ENCODE data around the gene TBC1D30.
"Not testable (repeated sequence)": the region's sequence is repeated elsewhere in the genome, so short reads cannot be mapped to it uniquely, and the experiment has no call there.

TBC1D30 gene

GRCh38 chr12:64824500-64825142 lies at the start of gene TBC1D30:
TBC1D30 (plus strand) TSS chr12:64824647; CDS start chr12:64824880, 233 bp downstream.
- DNase-seq: peak in 1 of 2 donors; percentile 62

- DNase-seq: not testable (repeated sequence)
These were observed 49.2 kb upstream of the TBC1D30 start for GRCh38 chr12:64775147-64775736.

GRCh38 chr12:64779354-64779974 lies 45.0 kb upstream of the TBC1D30 start:
- DNase-seq: no peak

- DNase-seq: no peak
These were observed 44.3 kb upstream of the TBC1D30 start for GRCh38 chr12:64780132-64780530.

GRCh38 chr12:64780531-64781279 lies 43.7 kb upstream of the TBC1D30 start:
- DNase-seq: no peak

- no peak for DNase-seq
These were observed 42.9 kb upstream of the TBC1D30 start for GRCh38 chr12:64781280-64782190.

GRCh38 chr12:64782191-64782876 lies 42.1 kb upstream of the TBC1D30 start:
- DNase-seq: no peak

- DNase-seq: no peak
These were observed 38.6 kb upstream of the TBC1D30 start for GRCh38 chr12:64785838-64786237.

GRCh38 chr12:64790166-64790565 lies 34.3 kb upstream of the TBC1D30 start:
- DNase-seq: no peak

GRCh38 chr12:64791036-64791435 lies 33.4 kb upstream of the TBC1D30 start:
- DNase-seq: no peak

- no peak for DNase-seq
These were observed 32.3 kb upstream of the TBC1D30 start for GRCh38 chr12:64792128-64792527.

- no peak for DNase-seq
These were observed 30.8 kb upstream of the TBC1D30 start for GRCh38 chr12:64793610-64794009.

- DNase-seq: no peak
These were observed 30.1 kb upstream of the TBC1D30 start for GRCh38 chr12:64794305-64794704.

- DNase-seq: peak in 1 of 2 donors; percentile 75
These were observed 28.1 kb upstream of the TBC1D30 start for GRCh38 chr12:64796205-64796845.

- DNase-seq: no peak
These were observed 27.3 kb upstream of the TBC1D30 start for GRCh38 chr12:64797156-64797555.

GRCh38 chr12:64798165-64798564 lies 26.3 kb upstream of the TBC1D30 start:
- no peak for DNase-seq

GRCh38 chr12:64800640-64801039 lies 23.8 kb upstream of the TBC1D30 start:
- no peak for DNase-seq

- no peak for DNase-seq
These were observed 23.1 kb upstream of the TBC1D30 start for GRCh38 chr12:64801381-64801780.

- DNase-seq: peak in 1 of 2 donors; percentile 27
These were observed 22.2 kb upstream of the TBC1D30 start for GRCh38 chr12:64802180-64802775.

GRCh38 chr12:64806173-64806572 lies 18.3 kb upstream of the TBC1D30 start:
- DNase-seq: no peak

Data from hippocampal formation (tissue), 2 donors.